ENCODE results near the gene MYT1.

DNA sequence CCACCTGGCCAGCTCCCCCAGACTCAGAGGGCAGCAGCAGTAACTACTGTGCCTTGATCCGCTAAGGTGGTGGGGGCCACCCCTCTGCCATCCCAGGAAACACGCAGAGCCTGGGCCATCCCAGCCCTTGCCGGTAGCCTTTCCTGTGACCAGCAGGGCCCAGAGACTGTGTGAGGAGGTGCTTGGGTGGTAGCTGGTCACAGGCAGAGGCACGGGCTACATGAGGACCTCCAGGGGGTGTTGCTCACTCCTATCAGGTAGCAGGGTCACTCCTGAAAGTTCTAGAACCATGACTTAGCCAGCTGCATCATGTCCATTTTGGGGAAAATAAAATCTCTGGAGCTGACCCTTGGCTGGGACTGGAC, 114.0 kb downstream of the MYT1 start:
- TF ChIP-seq, protein P1, sequence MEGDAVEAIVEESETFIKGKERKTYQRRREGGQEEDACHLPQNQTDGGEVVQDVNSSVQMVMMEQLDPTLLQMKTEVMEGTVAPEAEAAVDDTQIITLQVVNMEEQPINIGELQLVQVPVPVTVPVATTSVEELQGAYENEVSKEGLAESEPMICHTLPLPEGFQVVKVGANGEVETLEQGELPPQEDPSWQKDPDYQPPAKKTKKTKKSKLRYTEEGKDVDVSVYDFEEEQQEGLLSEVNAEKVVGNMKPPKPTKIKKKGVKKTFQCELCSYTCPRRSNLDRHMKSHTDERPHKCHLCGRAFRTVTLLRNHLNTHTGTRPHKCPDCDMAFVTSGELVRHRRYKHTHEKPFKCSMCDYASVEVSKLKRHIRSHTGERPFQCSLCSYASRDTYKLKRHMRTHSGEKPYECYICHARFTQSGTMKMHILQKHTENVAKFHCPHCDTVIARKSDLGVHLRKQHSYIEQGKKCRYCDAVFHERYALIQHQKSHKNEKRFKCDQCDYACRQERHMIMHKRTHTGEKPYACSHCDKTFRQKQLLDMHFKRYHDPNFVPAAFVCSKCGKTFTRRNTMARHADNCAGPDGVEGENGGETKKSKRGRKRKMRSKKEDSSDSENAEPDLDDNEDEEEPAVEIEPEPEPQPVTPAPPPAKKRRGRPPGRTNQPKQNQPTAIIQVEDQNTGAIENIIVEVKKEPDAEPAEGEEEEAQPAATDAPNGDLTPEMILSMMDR (IDR thresholded peaks at IDR 0.05; ENCODE audit: low read length) = no peak
- no peak for TF ChIP-seq EZH2phosphoT487 (IDR thresholded peaks at IDR 0.05; ENCODE audit: low read length)
